Measurements from ENCODE around the gene IL1RL2. TPM values are rescaled to one million over a fixed set of nuclear protein-coding genes. Genes with fewer than 3 reads are reported as not detected.

IL1RL2 gene
- total RNA-seq, 1 experiment from 2014 or later, result not detected

- no peak for TF ChIP-seq RAD21 (IDR thresholded peaks at IDR 0.05; ENCODE audit: low read depth)
- no peak for TF ChIP-seq ATF3 (IDR thresholded peaks at IDR 0.05)
- TF ChIP-seq POLR2AphosphoS5 (IDR thresholded peaks at IDR 0.05; ENCODE audit: low read depth, low read length), result no peak
- TF ChIP-seq EZH2 (IDR thresholded peaks at IDR 0.05), result no peak
- no peak for TF ChIP-seq EGR1 (IDR thresholded peaks at IDR 0.05; ENCODE audit: low read depth)
Measured at GRCh38 chr2:102191501-102191900, 4.7 kb downstream of the IL1RL2 start (continued).

GRCh38 chr2:102193074-102193473 lies 6.3 kb downstream of the IL1RL2 start:
- H3K36me3 ChIP-seq (ENCODE audit: control insufficient read depth in 1 of 2, insufficient read depth in 2 of 2, low read length in 2 of 2), result no peaks in the 10 kb centered on the region
- DNase-seq (ENCODE audit: low read depth, low spot score) (no peak), ATAC-seq (no peak)
- RAD21 ChIA-PET (ENCODE audit: low non-redundant PET in 1 of 2, low total read pairs in 2 of 2, uncharacterized antibody in 2 of 2, unreplicated experiment in 2 of 2), result no interaction called here
- H2AFZ ChIP-seq (ENCODE audit: low read depth, low read length, poor library complexity, severe bottlenecking), result no peak overlapping the region
- no peaks in the 10 kb centered on the region for H3K27me3 ChIP-seq (ENCODE audit: insufficient read depth, low read length)
- no peaks in the 10 kb centered on the region for H3K79me2 ChIP-seq (ENCODE audit: insufficient read depth, low read length)
- intact Hi-C loops (cut with micrococcal nuclease), result no loop called here
- POLR2A ChIA-PET, result no interaction called here
- no peaks in the 10 kb centered on the region for H3K9me2 ChIP-seq (ENCODE audit: insufficient read depth)
- H3K4me2 ChIP-seq (ENCODE audit: low read length), result no peak overlapping the region
- H3K4me3 ChIP-seq (replicated peaks in 1 of 2; ENCODE audit: low read depth in 1 of 2, low read length in 2 of 2), result no peak overlapping the region
- no peak overlapping the region for H3K27ac ChIP-seq (ENCODE audit: low read depth, low read length)
- TF ChIP-seq EZH2 (IDR thresholded peaks at IDR 0.05) (no peak), POLR2A (IDR thresholded peaks at IDR 0.05; ENCODE audit: borderline replicate concordance, extremely low read depth, insufficient read depth, insufficient read length) (no peak), CBX3 (IDR thresholded peaks at IDR 0.05; ENCODE audit: low read depth) (no peak), ATF3 (IDR thresholded peaks at IDR 0.05) (no peak), ELF1 (IDR thresholded peaks at IDR 0.05; ENCODE audit: borderline replicate concordance, low read depth) (no peak), ZBTB33 (IDR thresholded peaks at IDR 0.05; ENCODE audit: extremely low read depth, insufficient replicate concordance, low read length) (no peak), CEBPB (IDR thresholded peaks at IDR 0.05; ENCODE audit: low read depth) (no peak), ZNF274 (IDR thresholded peaks at IDR 0.05; ENCODE audit: low read depth, low read length) (no peak), EGR1 (IDR thresholded peaks at IDR 0.05; ENCODE audit: low read depth) (no peak), TCF7L2 (IDR thresholded peaks at IDR 0.05; ENCODE audit: borderline replicate concordance, extremely low read depth, insufficient read depth, insufficient read length) (no peak), MAX (IDR thresholded peaks at IDR 0.05) (no peak), SRF (IDR thresholded peaks at IDR 0.05; ENCODE audit: low read depth) (no peak), ZFX (IDR thresholded peaks at IDR 0.05) (no peak), CTCF (IDR thresholded peaks at IDR 0.05 in 2 of 3, conservative IDR thresholded peaks at IDR 0.05 in 1 of 3; ENCODE audit: borderline replicate concordance in 1 of 3, insufficient read depth in 1 of 3, low read depth in 2 of 3, low read length in 2 of 3) (no peak), RAD21 (IDR thresholded peaks at IDR 0.05; ENCODE audit: low read depth) (no peak)
- H3K9me3 ChIP-seq (ENCODE audit: control insufficient read depth in 1 of 2, insufficient read depth in 1 of 2, low read depth in 1 of 2, low read length in 2 of 2), result no peaks in the 10 kb centered on the region
- CTCF ChIA-PET, result no interaction called here
- H3K9ac ChIP-seq (ENCODE audit: low read length), result no peak overlapping the region
- no peaks in the 10 kb centered on the region for H4K20me1 ChIP-seq (ENCODE audit: insufficient read depth)
- H3K4me1 ChIP-seq (ENCODE audit: control insufficient read depth in 1 of 2, insufficient read depth in 2 of 2, low read length in 2 of 2), result peaks cover 0 to 11% of the 10 kb centered on the region in 2 experiments; a peak in 1 of 4 replicates
- BruUV-seq (replicated peaks), result no TSS peak

All from HCT116 (cell line).